HuH-7 (cell line): ENCODE measurements around the gene OPN4.

Experiments used
- DNase-seq: peaks from one replicate; pipeline ENCODE4 v3.0.0; 2011; ENCODE audit warnings: low spot score

OPN4 gene

GRCh38 chr10:86681047-86681446 is 26.7 kb downstream of the OPN4 start:
- DNase-seq: no peak

GRCh38 chr10:86681722-86682386 is 27.5 kb downstream of the OPN4 start:
- no peak for DNase-seq

GRCh38 chr10:86682675-86683074 is 28.3 kb downstream of the OPN4 start:
- no peak for DNase-seq

GRCh38 chr10:86684331-86685097 is 30.2 kb downstream of the OPN4 start:
- DNase-seq: peak; percentile 47

GRCh38 chr10:86685416-86685815 is 31.1 kb downstream of the OPN4 start:
- no peak for DNase-seq

GRCh38 chr10:86685893-86686632 is 31.7 kb downstream of the OPN4 start:
- DNase-seq: no peak

- DNase-seq: no peak
Observed at GRCh38 chr10:86686972-86687371, 32.6 kb downstream of the OPN4 start.

- no peak for DNase-seq
Observed at GRCh38 chr10:86687750-86688149, 33.4 kb downstream of the OPN4 start.

GRCh38 chr10:86688398-86688921 is 34.1 kb downstream of the OPN4 start:
- peak; percentile 78 for DNase-seq

GRCh38 chr10:86689146-86689545 is 34.8 kb downstream of the OPN4 start:
- DNase-seq: no peak

- DNase-seq: no peak
Observed at GRCh38 chr10:86690231-86690630, 35.9 kb downstream of the OPN4 start.

GRCh38 chr10:86690657-86691084 is 36.3 kb downstream of the OPN4 start:
- DNase-seq: no peak

- DNase-seq: no peak
Observed at GRCh38 chr10:86691333-86692022, 37.1 kb downstream of the OPN4 start.

- DNase-seq: no peak
Observed at GRCh38 chr10:86692023-86692514, 37.7 kb downstream of the OPN4 start.

GRCh38 chr10:86692664-86693063 is 38.3 kb downstream of the OPN4 start:
- no peak for DNase-seq

- no peak for DNase-seq
Observed at GRCh38 chr10:86693275-86693674, 38.9 kb downstream of the OPN4 start.

GRCh38 chr10:86693721-86694369 is 39.5 kb downstream of the OPN4 start:
- DNase-seq: peak; percentile 64

- DNase-seq: no peak
Observed at GRCh38 chr10:86698207-86698940, 44.0 kb downstream of the OPN4 start.

GRCh38 chr10:86699125-86699524 is 44.8 kb downstream of the OPN4 start:
- DNase-seq: no peak

GRCh38 chr10:86699541-86699940 is 45.2 kb downstream of the OPN4 start:
- DNase-seq: no peak
